Endothelial cell of umbilical vein (primary cell): ENCODE results near the gene GPR157. TPM values are rescaled to one million over a fixed set of nuclear protein-coding genes. Genes with fewer than 3 reads are reported as not detected.

Experiments used
- BruUV-seq: library from RNA; stranded (reverse); fragments of 400-500 nt; replicated peaks from 2 replicates; lab custom pipeline; 2021; lab: Mats Ljungman, UMichigan
- CTCF ChIA-PET: fragments of 300-600, 350-600 bp; sonication (Branson Sonifier 250); formaldehyde crosslinking; loops from one replicate; lab custom pipeline; 2021; ENCODE audit warnings: antibody characterized with exemption, inconsistent platforms; lab: Charles Lee
- POLR2A ChIA-PET: fragments of 300-600, 350-600 bp; sonication (Branson Sonifier 250); formaldehyde crosslinking; loops from one replicate; lab custom pipeline; 2021; ENCODE audit warnings: antibody characterized with exemption, inconsistent platforms; lab: Charles Lee
- DNase-seq: peaks from one replicate; pipeline ENCODE4 v3.0.0-alpha.2; 2011; ENCODE audit warnings: low read depth, low spot score
- FAIRE-seq: peaks from 2 replicates; lab custom pipeline; 2011; peaks lifted over from hg19 to GRCh38; lab: Jason Lieb, UNC
- H2AFZ ChIP-seq: 2 replicates; pipeline ENCODE4 v1.6.0; 2012; ENCODE audit warnings: low read depth, low read length, control low read depth, inconsistent platforms
- H3K27ac ChIP-seq: 2 replicates; pipeline ENCODE4 v1.5.1; 2011; ENCODE audit warnings: low read depth, mild to moderate bottlenecking, control low read depth, low read length, moderate library complexity; ENCODE audit not compliant: insufficient read depth
- H3K27me3 ChIP-seq, 2 experiments: 2 replicates each; pipeline versions ENCODE4 v1.6.0 to v1.6.1; 2011; ENCODE audit warnings: low read length in 2 of 2, mixed read lengths in 1 of 2; ENCODE audit not compliant: control insufficient read depth in 2 of 2, insufficient read depth in 2 of 2
- H3K36me3 ChIP-seq, 2 experiments: 2 replicates in 1 of 2; 3 replicates in 1 of 2; pipeline ENCODE4 v1.5.1; 2011; ENCODE audit warnings: low read length in 2 of 2, mild to moderate bottlenecking in 1 of 2, moderate library complexity in 1 of 2; ENCODE audit not compliant: control insufficient read depth in 2 of 2, insufficient read depth in 2 of 2; ENCODE audit errors: extremely low read depth in 1 of 2
- H3K4me1 ChIP-seq: 3 replicates; pipeline ENCODE4 v1.5.1; 2011; ENCODE audit warnings: mild to moderate bottlenecking, low read length; ENCODE audit not compliant: control insufficient read depth, insufficient read depth; ENCODE audit errors: extremely low read depth
- H3K4me2 ChIP-seq: 2 replicates; pipeline ENCODE4 v1.6.1; 2011; ENCODE audit warnings: low read length, control low read depth, mixed read lengths; ENCODE audit not compliant: insufficient read depth
- H3K4me3 ChIP-seq, 3 experiments: fragments of 200-600 bp in 1 of 3; sonication (generic), shearing (Covaris generic) in 1 of 3; replicated peaks in 1 of 3; 2 replicates each; pipeline ENCODE4 v1.5.1; 2011 to 2016; ENCODE audit warnings: control low read depth in 3 of 3, low read length in 3 of 3, mild to moderate bottlenecking in 2 of 3, inconsistent platforms in 1 of 3, low read depth in 1 of 3, moderate library complexity in 1 of 3; ENCODE audit not compliant: insufficient read depth in 1 of 3
- H3K79me2 ChIP-seq: 2 replicates; pipeline ENCODE4 v1.6.0; 2012; ENCODE audit warnings: low read length, inconsistent platforms; ENCODE audit not compliant: control insufficient read depth, insufficient read depth
- H3K9ac ChIP-seq: replicated peaks from 2 replicates; pipeline ENCODE3; 2011; ENCODE audit warnings: low read length, control low read depth; ENCODE audit not compliant: insufficient read depth; ENCODE audit errors: extremely low read depth
- H3K9me1 ChIP-seq: replicated peaks from 3 replicates; pipeline ENCODE4 v1.6.0; 2011; ENCODE audit warnings: mild to moderate bottlenecking, low read length; ENCODE audit not compliant: control insufficient read depth, insufficient read depth; ENCODE audit errors: extremely low read depth
- H3K9me3 ChIP-seq: replicated peaks from 2 replicates; pipeline ENCODE4 v1.5.1; 2012; ENCODE audit warnings: low read length, inconsistent platforms; ENCODE audit not compliant: control insufficient read depth, insufficient read depth
- H4K20me1 ChIP-seq: replicated peaks from 2 replicates; pipeline ENCODE3; 2011; ENCODE audit warnings: mild to moderate bottlenecking, low read length; ENCODE audit not compliant: control insufficient read depth, insufficient read depth; ENCODE audit errors: extremely low read depth
- CTCF ChIP-seq, 2 donors: IDR thresholded peaks; 1 replicate in 1 of 2; 2 replicates in 1 of 2; pipeline ENCODE4 v1.5.1; 2011; ENCODE audit warnings: low read length in 2 of 2, mild to moderate bottlenecking in 2 of 2, moderate library complexity in 2 of 2, control low read depth in 1 of 2, inconsistent platforms in 1 of 2, low read depth in 1 of 2; ENCODE audit not compliant: insufficient read depth in 1 of 2; ENCODE audit errors: extremely low read depth in 1 of 2
- EZH2 ChIP-seq: IDR thresholded peaks from 2 replicates; pipeline ENCODE4 v1.6.1; 2012; ENCODE audit warnings: borderline replicate concordance, low read depth, mild to moderate bottlenecking, moderate library complexity, low read length, inconsistent platforms; ENCODE audit not compliant: severe bottlenecking
- FOS ChIP-seq: IDR thresholded peaks from 2 replicates; pipeline ENCODE4 v1.6.1; 2011; ENCODE audit warnings: mild to moderate bottlenecking, low read length, moderate library complexity, borderline replicate concordance; ENCODE audit not compliant: insufficient read depth
- GATA2 ChIP-seq: IDR thresholded peaks from 2 replicates; pipeline ENCODE4 v1.7.0; 2011; ENCODE audit warnings: low read depth, mild to moderate bottlenecking, moderate library complexity, mixed read lengths, low read length; ENCODE audit not compliant: insufficient read length, insufficient read depth
- JUN ChIP-seq: IDR thresholded peaks from 2 replicates; pipeline ENCODE4 v1.6.1; 2011; ENCODE audit warnings: borderline replicate concordance, low read depth; ENCODE audit not compliant: insufficient read length, insufficient read depth
- MAX ChIP-seq: IDR thresholded peaks from 2 replicates; pipeline ENCODE4 v1.6.1; 2011; ENCODE audit not compliant: insufficient read depth, insufficient read length
- MYC ChIP-seq: IDR thresholded peaks from one replicate; pipeline ENCODE4 v1.6.1; 2011; ENCODE audit warnings: mild to moderate bottlenecking, low read depth, low read length
- POLR2A ChIP-seq: IDR thresholded peaks from 2 replicates; pipeline ENCODE4 v1.6.1; 2012; ENCODE audit warnings: low read depth, mild to moderate bottlenecking, control low read depth, low read length
- POLR2AphosphoS5 ChIP-seq: IDR thresholded peaks from 2 replicates; pipeline ENCODE4 v1.6.1; 2012; ENCODE audit warnings: low read depth, mild to moderate bottlenecking, control low read depth, low read length, moderate library complexity; ENCODE audit not compliant: insufficient read depth
- dilution Hi-C: fragments of 300-500 bp; cut with MboI; formaldehyde crosslinking; loops from one replicate; pipeline ENCODE4 v1.15.0; 2019; ENCODE audit warnings: low sequenced_read_pairs; ENCODE audit not compliant: extremely low pct_ligation_motif_present
- intact Hi-C: fragments of 100-400 bp; cut with micrococcal nuclease; formaldehyde crosslinking; loops from one replicate; pipeline ENCODE4 v1.10.0; 2022
- polyA plus RNA-seq, 4 experiments: library from polyadenylated mRNA; depleted of rRNA in 3 of 4; stranded (reverse) in 3 of 4; unstranded in 1 of 4; fragments of >200 nt; gene quantifications; 2 replicates each; pipeline versions ENCODE4 v1.2.1 to v1.2.3, GENCODE V29; 2011 to 2012; ENCODE audit warnings: missing spikeins in 1 of 4
- total RNA-seq: library from RNA; stranded (reverse); gene quantifications from 2 replicates; pipeline ENCODE4 v1.2.3, GENCODE V29; 2021

The GPR157 gene
- total and polyA plus RNA-seq, 2 donors (not counting 3 experiments of a cell fraction or from before 2014, with no cell fraction given) = 1.0 to 6.5 TPM

DNA sequence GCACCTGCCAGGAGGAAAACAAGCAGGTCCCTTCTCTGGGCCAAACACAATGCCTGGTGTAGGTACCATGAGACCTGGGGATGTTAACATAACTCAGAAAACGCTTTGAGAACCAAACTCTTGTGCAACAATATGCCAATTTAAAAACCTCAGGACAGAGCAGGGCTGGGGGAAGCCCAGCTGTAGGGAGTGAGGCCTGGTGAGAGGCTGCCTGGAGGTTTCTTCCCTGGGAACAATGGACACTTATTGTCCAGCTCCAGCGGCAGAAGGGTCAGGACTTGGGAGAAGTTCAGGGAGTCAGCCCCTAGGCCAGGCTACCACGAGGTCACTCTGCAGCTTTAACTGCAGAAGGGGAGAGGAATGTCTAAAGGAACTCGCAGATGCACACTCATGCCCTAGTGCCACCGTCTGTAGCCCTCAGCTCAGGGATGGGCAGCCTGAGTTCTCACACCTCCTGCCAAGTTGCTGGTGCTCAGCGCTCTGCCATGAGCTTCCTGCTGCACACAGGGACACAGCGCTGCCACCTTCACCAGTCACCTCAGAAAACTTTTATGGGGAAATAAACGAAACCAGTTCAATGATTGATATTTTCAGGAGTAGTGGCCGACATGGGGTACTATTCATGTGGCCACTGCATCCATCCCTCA, 8.5 kb downstream of the GPR157 start:
- Histone ChIP-seq H3K27me3 (no peaks in the 10 kb centered on the region), H3K4me1 (no peaks in the 10 kb centered on the region), H3K27ac (no peak overlapping the region), H3K9me3 (no peaks in the 10 kb centered on the region), H3K4me2 (no peak overlapping the region), H3K9ac (no peak overlapping the region), H4K20me1 (no peaks in the 10 kb centered on the region), H3K4me3 (no peak overlapping the region), H3K79me2 (no peaks in the 10 kb centered on the region), H3K36me3 (no peaks in the 10 kb centered on the region), H2AFZ (no peak overlapping the region), H3K9me1 (no peaks in the 10 kb centered on the region)
- BruUV-seq = no TSS peak
- CTCF ChIA-PET = interaction anchor here (0.6 to 4.5 kb wide), 5 partner anchors 10 to 349 kb away, joined by 3 to 34 read pairs (median 3); no protein-coding TSS in a partner anchor
- POLR2A ChIA-PET = no interaction called here
- DNase-seq (no peak), FAIRE-seq (no peak)
- intact Hi-C loops = no loop called here
- TF ChIP-seq POLR2AphosphoS5 = no peak
- TF ChIP-seq GATA2 = no peak
- no peak for TF ChIP-seq MAX
- TF ChIP-seq POLR2A = no peak
- no peak for TF ChIP-seq JUN
- no peak for TF ChIP-seq EZH2
- no peak for TF ChIP-seq MYC
- no peak for TF ChIP-seq FOS
- TF ChIP-seq CTCF (IDR thresholded peaks at IDR 0.05; ENCODE audit: extremely low read depth in 1 of 2, insufficient read depth in 1 of 2, low read depth in 1 of 2, low read length in 2 of 2) = no peak
- dilution Hi-C loops = no loop called here
